Measurements from ENCODE around the gene POR.

POR gene

GRCh38 chr7:75915416-75916156, 631 bp downstream of the POR start:
- in situ Hi-C loops (cut with HindIII; ENCODE audit: low sequenced_read_pairs), result no loop called here

GRCh38 chr7:75916259-75916658, 1.3 kb downstream of the POR start:
- in situ Hi-C loops (cut with HindIII; ENCODE audit: low sequenced_read_pairs), result no loop called here

- in situ Hi-C loops (cut with HindIII; ENCODE audit: low sequenced_read_pairs), result no loop called here
Observed at GRCh38 chr7:75916685-75917634, 2.0 kb downstream of the POR start.

GRCh38 chr7:75920431-75921161, 5.6 kb downstream of the POR start:
- in situ Hi-C loops (cut with HindIII; ENCODE audit: low sequenced_read_pairs), result no loop called here

- in situ Hi-C loops (cut with HindIII; ENCODE audit: low sequenced_read_pairs), result no loop called here
Observed at GRCh38 chr7:75921479-75921878, 6.5 kb downstream of the POR start.

GRCh38 chr7:75922966-75923603, 8.1 kb downstream of the POR start:
- in situ Hi-C loops (cut with HindIII; ENCODE audit: low sequenced_read_pairs), result no loop called here

GRCh38 chr7:75924256-75924655, 9.3 kb downstream of the POR start:
- in situ Hi-C loops (cut with HindIII; ENCODE audit: low sequenced_read_pairs), result no loop called here

GRCh38 chr7:75924889-75925288, 9.9 kb downstream of the POR start:
- in situ Hi-C loops (cut with HindIII; ENCODE audit: low sequenced_read_pairs), result no loop called here

GRCh38 chr7:75925717-75926435, 10.9 kb downstream of the POR start:
- in situ Hi-C loops (cut with HindIII; ENCODE audit: low sequenced_read_pairs), result no loop called here

- in situ Hi-C loops (cut with HindIII; ENCODE audit: low sequenced_read_pairs), result no loop called here
Observed at GRCh38 chr7:75928568-75928914, 13.6 kb downstream of the POR start.

- in situ Hi-C loops (cut with HindIII; ENCODE audit: low sequenced_read_pairs), result no loop called here
Observed at GRCh38 chr7:75931680-75932079, 16.7 kb downstream of the POR start.

GRCh38 chr7:75937958-75938786, 23.2 kb downstream of the POR start:
- in situ Hi-C loops (cut with HindIII; ENCODE audit: low sequenced_read_pairs), result no loop called here

GRCh38 chr7:75938921-75939320, 24.0 kb downstream of the POR start:
- in situ Hi-C loops (cut with HindIII; ENCODE audit: low sequenced_read_pairs), result no loop called here

GRCh38 chr7:75943864-75944263, 28.9 kb downstream of the POR start:
- in situ Hi-C loops (cut with HindIII; ENCODE audit: low sequenced_read_pairs), result no loop called here

- in situ Hi-C loops (cut with HindIII; ENCODE audit: low sequenced_read_pairs), result no loop called here
Observed at GRCh38 chr7:75944507-75944906, 29.6 kb downstream of the POR start.

- in situ Hi-C loops (cut with HindIII; ENCODE audit: low sequenced_read_pairs), result no loop called here
Observed at GRCh38 chr7:75945297-75946168, 30.6 kb downstream of the POR start.

GRCh38 chr7:75946207-75946855, 31.4 kb downstream of the POR start:
- in situ Hi-C loops (cut with HindIII; ENCODE audit: low sequenced_read_pairs), result no loop called here

- in situ Hi-C loops (cut with HindIII; ENCODE audit: low sequenced_read_pairs), result no loop called here
Observed at GRCh38 chr7:75948179-75948578, 33.2 kb downstream of the POR start.
